ENCODE results near the gene DUS3L.
"Not testable (repeated sequence)": the region's sequence is repeated elsewhere in the genome, so short reads cannot be mapped to it uniquely, and the experiment has no call there.

Gene DUS3L

DNA sequence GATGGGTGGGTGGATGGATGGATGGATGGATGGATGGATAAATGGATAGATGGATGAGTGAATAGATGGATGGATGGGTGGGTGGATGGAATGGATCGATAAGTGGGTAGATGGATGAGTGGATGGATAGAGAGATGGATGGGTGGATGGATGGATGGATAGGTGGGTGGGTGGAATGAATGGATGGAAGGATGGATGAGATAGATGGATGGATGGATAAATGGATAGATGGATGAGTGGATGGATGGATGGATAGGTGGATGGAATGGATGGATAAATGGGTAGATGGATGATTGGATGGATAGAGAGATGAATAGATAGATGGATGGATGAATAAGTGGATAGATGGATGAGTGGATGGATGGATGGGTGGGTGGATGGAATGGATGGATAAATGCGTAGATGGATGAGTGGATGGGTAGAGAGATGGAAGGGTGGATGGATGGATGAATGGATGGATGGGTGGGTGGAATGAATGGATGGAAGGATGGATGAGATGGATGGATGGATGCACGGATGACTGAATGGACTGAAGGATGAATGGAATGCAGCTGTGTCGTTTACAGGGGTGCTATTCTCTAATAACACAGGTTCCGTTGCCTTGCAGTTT, 28.2 kb downstream of the DUS3L start:
- Histone ChIP-seq H3K4me3 (ENCODE audit: severe bottlenecking) (no peak overlapping the region), H3K27ac (ENCODE audit: poor library complexity, severe bottlenecking) (no peak overlapping the region), H3K9me3 (ENCODE audit: severe bottlenecking) (no peaks in the 10 kb centered on the region), H3K4me1 (ENCODE audit: insufficient read depth, poor library complexity, severe bottlenecking) (no peaks in the 10 kb centered on the region), H3K36me3 (ENCODE audit: low read depth) (no peaks in the 10 kb centered on the region), H3K27me3 (ENCODE audit: insufficient read depth, poor library complexity, severe bottlenecking) (no peaks in the 10 kb centered on the region)
- TF ChIP-seq CTCF (IDR thresholded peaks at IDR 0.05; ENCODE audit: poor library complexity, severe bottlenecking), result no peak
- ATAC-seq (ENCODE audit: low read depth), result no peak
- DNase-seq (ENCODE audit: low spot score), result no peak

- ATAC-seq (ENCODE audit: low read depth) (no peak), DNase-seq (ENCODE audit: low spot score) (no peak)
- Histone ChIP-seq H3K27me3 (ENCODE audit: insufficient read depth, poor library complexity, severe bottlenecking) (no peaks in the 10 kb centered on the region), H3K4me1 (ENCODE audit: insufficient read depth, poor library complexity, severe bottlenecking) (no peaks in the 10 kb centered on the region), H3K36me3 (ENCODE audit: low read depth) (no peaks in the 10 kb centered on the region), H3K27ac (ENCODE audit: poor library complexity, severe bottlenecking) (no peak overlapping the region), H3K9me3 (ENCODE audit: severe bottlenecking) (no peaks in the 10 kb centered on the region), H3K4me3 (ENCODE audit: severe bottlenecking) (no peak overlapping the region)
- TF ChIP-seq CTCF (IDR thresholded peaks at IDR 0.05; ENCODE audit: poor library complexity, severe bottlenecking), result no peak
Observed at GRCh38 chr19:5753743-5754142, 37.2 kb downstream of the DUS3L start.

DNA sequence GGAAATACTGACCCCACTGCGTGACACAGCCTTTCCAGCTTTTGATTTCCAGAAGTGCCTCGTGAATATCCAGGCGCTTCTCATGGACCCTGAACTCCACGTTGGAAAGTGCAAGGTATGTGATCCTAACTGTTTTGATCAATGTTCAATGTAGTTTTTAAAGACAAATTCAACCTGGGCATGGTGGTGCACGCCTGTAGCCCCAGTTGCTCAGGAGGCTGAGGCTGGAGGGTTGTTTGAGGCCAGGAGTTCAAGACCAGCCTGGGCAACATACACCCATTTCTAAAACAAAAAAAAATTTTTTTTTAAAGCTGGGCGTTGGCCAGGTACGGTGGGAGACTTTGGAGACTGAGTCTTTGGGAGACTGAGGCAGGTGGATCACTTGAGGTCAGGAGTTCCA, 39.3 kb downstream of the DUS3L start:
- TF ChIP-seq CTCF (IDR thresholded peaks at IDR 0.05; ENCODE audit: poor library complexity, severe bottlenecking), result no peak
- no peak for DNase-seq (ENCODE audit: low spot score)
- no peaks in the 10 kb centered on the region for H3K36me3 ChIP-seq (ENCODE audit: low read depth)

DNA sequence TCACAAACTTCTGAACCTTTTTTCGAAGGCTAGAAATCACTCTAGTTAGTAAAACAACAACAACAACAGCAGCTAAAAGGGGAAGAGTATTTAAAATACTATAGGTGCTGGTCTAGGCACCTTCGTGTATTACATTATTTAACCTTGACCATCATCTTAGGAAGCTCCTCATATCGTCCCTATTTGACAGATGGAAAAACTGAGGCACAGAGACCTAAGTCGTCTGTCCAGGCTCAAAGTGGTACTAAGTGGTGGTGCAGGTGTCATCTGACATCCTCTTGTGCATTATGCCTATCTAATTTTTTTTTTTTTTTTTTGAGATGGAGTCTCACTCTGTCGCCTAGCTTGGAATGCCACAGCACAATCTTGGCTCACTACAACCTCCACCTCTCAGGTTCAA, 41.5 kb downstream of the DUS3L start:
- no peak for ATAC-seq (ENCODE audit: low read depth)
- no peak overlapping the region for H3K27ac ChIP-seq (ENCODE audit: poor library complexity, severe bottlenecking)

More for the DNA sequence above, 39.3 kb downstream of the DUS3L start:
- no peak for ATAC-seq (ENCODE audit: low read depth)
- no peak overlapping the region for H3K27ac ChIP-seq (ENCODE audit: poor library complexity, severe bottlenecking)
- no peaks in the 10 kb centered on the region for H3K4me1 ChIP-seq (ENCODE audit: insufficient read depth, poor library complexity, severe bottlenecking)
- H3K4me3 ChIP-seq (ENCODE audit: severe bottlenecking), result no peak overlapping the region
- H3K9me3 ChIP-seq (ENCODE audit: severe bottlenecking), result no peaks in the 10 kb centered on the region
- no peaks in the 10 kb centered on the region for H3K27me3 ChIP-seq (ENCODE audit: insufficient read depth, poor library complexity, severe bottlenecking)

GRCh38 chr19:5748920-5749319, 42.0 kb downstream of the DUS3L start:
- H3K9me3 ChIP-seq (ENCODE audit: severe bottlenecking); H3K4me1 ChIP-seq (ENCODE audit: insufficient read depth, poor library complexity, severe bottlenecking); H3K4me3 ChIP-seq (ENCODE audit: severe bottlenecking); H3K36me3 ChIP-seq (ENCODE audit: low read depth); H3K27me3 ChIP-seq (ENCODE audit: insufficient read depth, poor library complexity, severe bottlenecking); DNase-seq (ENCODE audit: low spot score); H3K27ac ChIP-seq (ENCODE audit: poor library complexity, severe bottlenecking); ATAC-seq (ENCODE audit: low read depth): not testable (repeated sequence)

More for the DNA sequence above, 41.5 kb downstream of the DUS3L start:
- no peak for DNase-seq (ENCODE audit: low spot score)
- H3K9me3 ChIP-seq (ENCODE audit: severe bottlenecking), result no peaks in the 10 kb centered on the region
- H3K27me3 ChIP-seq (ENCODE audit: insufficient read depth, poor library complexity, severe bottlenecking), result no peaks in the 10 kb centered on the region
- no peaks in the 10 kb centered on the region for H3K4me1 ChIP-seq (ENCODE audit: insufficient read depth, poor library complexity, severe bottlenecking)
- H3K4me3 ChIP-seq (ENCODE audit: severe bottlenecking), result no peak overlapping the region
- no peak for TF ChIP-seq CTCF (IDR thresholded peaks at IDR 0.05; ENCODE audit: poor library complexity, severe bottlenecking)
- H3K36me3 ChIP-seq (ENCODE audit: low read depth), result no peaks in the 10 kb centered on the region

GRCh38 chr19:5744999-5745398, 46.0 kb downstream of the DUS3L start:
- DNase-seq (ENCODE audit: low spot score); H3K27me3 ChIP-seq (ENCODE audit: insufficient read depth, poor library complexity, severe bottlenecking); H3K27ac ChIP-seq (ENCODE audit: poor library complexity, severe bottlenecking); H3K9me3 ChIP-seq (ENCODE audit: severe bottlenecking); H3K4me1 ChIP-seq (ENCODE audit: insufficient read depth, poor library complexity, severe bottlenecking); ATAC-seq (ENCODE audit: low read depth); H3K4me3 ChIP-seq (ENCODE audit: severe bottlenecking); H3K36me3 ChIP-seq (ENCODE audit: low read depth): not testable (repeated sequence)

Data from RWPE2 (cell line).